Lower leg skin (tissue), 3 donors: ENCODE data around the gene JAK3.

Experiments
- CTCF ChIP-seq, 3 donors: fragments of 450-650 bp; IDR thresholded peaks; one replicate each; pipeline ENCODE4 v1.5.1; 2016; ENCODE audit warnings: antibody characterized with exemption in 3 of 3, mild to moderate bottlenecking in 3 of 3, moderate library complexity in 2 of 3
- POLR2A ChIP-seq, 2 donors: fragments of 450-650 bp; IDR thresholded peaks; one replicate each; pipeline ENCODE4 v1.6.1; 2016 to 2017; ENCODE audit warnings: antibody characterized with exemption in 2 of 2, mild to moderate bottlenecking in 1 of 2, moderate library complexity in 1 of 2

- TF ChIP-seq POLR2A (IDR thresholded peaks at IDR 0.05): no peak
- TF ChIP-seq CTCF (IDR thresholded peaks at IDR 0.05): no peak
Observed at GRCh38 chr19:17837972-17838371, 9.8 kb downstream of the JAK3 start.
